ENCODE measurements around the gene FOXK1.
"Not testable (repeated sequence)": the region's sequence is repeated elsewhere in the genome, so short reads cannot be mapped to it uniquely, and the experiment has no call there.

FOXK1 gene

DNA sequence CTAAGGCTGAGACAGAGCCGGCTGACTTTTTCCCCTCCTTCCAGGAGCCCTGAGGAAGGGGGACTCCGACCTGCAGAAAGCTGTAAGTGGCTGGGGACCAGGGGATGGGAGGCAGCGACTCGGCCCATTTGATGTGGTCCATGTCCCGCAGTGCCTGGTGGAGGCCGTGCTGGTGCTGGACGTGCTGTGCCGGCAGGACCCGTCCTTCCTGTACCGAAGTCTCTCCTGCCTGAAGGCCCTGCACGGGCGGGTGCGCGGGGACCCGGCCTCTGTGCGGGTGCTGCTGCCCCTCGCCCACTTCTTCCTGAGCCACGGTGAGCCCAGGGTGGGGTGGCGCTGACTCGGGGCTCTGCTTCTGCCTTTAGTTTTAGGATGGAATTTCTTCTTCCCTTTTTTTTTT lies 103.3 kb downstream of the FOXK1 start:
- DNase-seq (ENCODE audit: low spot score): no peak

DNA sequence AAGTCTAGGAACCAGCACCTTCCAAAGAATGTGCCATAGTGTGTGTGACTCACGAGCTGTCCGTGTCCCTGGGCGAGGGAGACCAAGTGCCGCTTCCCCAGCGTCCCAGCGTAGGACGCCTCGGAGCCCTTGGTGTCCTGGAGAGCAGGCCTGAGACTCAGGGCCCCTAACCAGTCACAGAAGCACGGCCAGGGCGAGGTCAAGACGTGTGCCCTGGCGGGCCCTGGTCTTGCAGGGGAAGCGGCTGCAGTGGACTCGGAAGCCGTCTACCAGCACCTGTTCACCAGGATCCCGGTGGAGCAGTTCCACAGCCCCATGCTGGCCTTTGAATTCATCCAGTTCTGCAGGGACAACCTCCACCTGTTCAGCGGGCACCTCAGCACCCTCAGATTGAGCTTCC lies 103.9 kb downstream of the FOXK1 start:
- DNase-seq (ENCODE audit: low spot score): no peak

DNA sequence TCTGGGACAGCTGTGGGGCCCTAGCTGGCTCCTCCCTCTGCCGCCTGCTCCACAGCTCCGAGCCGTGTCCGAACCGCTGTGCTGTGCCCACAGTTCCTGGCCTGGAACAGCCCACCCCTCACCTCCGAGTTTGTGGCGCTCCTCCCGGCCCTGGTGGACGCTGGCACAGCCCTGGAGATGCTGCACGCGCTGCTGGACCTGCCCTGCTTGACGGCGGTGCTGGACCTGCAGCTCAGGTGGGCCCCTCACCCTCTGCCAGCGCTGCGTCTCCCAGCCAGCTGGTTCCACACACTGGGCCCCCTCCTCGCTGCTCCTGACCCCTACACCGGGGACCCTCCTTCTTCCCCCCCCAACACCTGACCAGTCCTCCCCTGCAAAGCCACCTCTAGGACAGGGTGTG lies 105.4 kb downstream of the FOXK1 start:
- DNase-seq (ENCODE audit: low spot score): no peak

DNA sequence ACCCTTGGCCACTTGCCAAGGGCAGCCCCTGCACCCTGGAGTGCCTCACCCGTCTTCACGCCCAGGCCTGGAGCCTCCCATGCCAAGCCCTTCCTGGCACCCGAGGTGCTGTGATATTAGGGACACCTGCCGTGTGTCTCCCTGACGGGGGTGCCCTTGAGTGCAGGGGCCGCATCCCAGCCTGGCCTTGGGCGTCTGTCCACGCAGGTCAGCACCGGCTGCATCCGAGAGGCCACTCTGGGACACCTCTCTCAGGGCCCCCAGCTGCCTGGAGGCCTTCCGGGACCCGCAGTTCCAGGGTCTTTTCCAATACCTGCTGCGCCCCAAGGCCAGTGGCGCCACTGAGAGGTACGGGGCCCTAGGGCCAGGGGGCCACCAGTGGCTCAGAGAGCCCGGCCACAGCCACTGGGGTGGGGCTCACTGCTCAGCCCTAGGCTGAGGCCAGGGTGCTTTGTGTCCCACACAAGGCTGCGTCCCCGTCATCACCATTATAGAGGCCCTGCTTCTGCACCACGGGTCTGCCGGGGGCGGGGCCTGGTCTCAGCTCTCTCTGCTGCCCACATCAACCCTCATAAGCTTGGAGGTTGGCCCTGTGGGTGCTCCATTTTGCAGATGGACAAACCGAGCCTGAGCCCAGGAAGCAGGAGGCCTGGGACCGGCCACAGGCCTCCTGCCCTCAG lies 106.0 kb downstream of the FOXK1 start:
- DNase-seq (ENCODE audit: low spot score): no peak

DNA sequence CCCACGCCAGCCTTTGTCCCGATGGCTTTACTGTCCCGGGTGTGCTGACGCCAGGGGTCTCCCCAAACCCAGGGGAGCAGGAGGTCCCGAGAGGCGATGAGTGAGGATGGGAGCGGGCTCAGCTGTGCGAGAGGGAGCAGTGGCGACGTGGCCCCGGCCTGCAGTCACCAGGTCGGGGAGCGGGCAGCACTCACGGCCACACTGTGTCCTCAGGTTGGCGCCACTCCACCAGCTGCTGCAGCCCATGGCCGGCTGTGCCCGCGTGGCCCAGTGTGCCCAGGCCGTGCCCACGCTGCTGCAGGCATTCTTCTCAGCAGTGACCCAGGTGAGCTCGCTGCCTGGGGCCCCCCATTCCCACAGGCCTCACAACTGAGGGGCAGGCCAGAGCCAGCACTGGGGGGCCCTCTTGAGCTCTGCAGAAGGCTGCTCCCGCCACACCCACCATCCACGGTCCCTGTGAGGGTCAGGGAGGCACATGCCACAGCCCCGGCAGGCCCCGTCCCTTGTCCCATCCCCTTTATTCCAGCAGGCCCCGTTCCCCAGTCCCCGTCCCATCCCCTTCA lies 106.6 kb downstream of the FOXK1 start:
- no peak for DNase-seq (ENCODE audit: low spot score)

DNA sequence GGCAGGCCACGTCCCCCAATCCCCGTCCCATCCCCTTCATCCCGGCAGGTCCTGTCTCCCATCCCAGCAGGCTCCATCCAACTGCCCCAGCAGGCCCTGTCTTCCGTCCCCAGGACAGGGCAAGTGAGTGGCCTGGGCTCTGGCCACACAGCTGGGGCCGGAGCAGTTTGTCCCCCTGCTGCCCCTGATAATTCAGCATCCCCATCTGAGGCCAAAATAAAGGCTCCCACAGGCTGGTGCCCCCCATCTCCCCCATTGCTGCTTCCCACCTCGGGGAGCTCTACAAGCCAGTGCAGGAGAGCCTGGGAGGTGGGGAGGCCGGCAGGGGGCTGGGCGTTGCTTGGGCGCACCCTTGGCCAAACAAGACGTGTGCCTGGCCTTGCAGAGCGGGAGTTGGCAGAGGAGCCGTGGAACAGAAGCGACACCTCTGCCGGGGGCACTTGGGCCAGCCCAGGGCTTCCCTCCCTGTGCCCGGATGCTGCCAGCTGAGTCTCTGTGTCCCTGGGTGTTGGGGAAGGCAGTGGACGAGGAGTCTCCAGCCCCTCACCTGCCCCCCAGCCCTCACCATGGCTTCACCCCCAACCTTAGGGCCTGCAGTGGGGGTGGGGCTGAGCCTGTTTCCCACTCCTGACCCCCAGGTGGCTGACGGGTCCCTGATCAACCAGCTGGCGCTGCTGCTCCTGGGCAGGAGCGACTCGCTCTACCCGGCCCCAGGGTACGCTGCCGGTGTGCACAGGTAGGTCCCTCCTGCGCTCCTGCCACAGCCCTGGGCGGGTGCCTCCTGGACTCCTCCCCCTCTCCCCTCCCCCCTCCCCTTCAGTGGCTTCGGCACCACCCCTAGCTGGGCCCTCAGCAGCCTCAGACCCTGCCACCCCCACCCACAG lies 107.3 kb downstream of the FOXK1 start:
- DNase-seq (ENCODE audit: low spot score): no peak

DNA sequence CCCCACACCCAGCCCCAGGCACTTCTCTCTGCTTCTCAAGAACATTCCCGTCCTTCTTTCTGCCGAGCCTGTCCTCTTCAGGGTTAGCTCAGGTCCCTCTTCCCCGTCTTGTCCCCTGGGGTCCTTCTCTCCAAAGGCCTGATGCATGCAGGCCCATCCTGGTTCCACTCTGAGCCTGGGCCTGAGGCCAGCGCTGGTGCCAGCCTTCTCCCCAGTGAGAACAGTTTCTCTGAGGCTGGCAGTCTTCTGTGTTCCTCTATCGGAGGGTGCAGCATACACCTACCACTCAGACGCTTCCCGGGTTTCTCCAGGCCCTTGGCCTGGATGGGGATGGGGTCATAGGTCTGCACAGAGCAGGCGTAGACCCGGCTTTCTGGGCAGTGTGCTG lies 108.0 kb downstream of the FOXK1 start:
- no peak for DNase-seq (ENCODE audit: low spot score)

DNA sequence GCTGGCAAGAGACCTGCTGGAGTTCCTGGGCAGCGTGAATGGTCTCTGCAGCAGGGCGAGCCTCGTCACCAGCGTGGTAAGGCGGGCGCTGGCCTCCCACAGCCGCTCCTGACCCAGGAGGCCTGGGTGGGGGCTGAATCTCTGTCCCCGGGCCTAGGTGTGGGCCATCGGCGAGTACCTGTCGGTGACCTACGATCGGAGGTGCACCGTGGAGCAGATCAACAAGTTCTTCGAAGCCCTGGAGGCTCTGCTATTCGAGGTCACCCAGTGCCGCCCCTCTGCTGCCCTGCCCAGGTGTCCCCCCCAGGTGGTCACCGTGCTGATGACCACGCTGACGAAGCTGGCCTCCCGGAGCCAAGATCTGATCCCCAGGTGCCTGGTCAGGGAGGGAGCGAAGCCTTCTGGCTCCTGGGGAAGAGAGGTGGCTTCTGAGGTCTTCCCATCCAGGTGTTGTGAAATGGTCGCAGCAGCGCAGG lies 108.5 kb downstream of the FOXK1 start:
- DNase-seq (ENCODE audit: low spot score): no peak

DNA sequence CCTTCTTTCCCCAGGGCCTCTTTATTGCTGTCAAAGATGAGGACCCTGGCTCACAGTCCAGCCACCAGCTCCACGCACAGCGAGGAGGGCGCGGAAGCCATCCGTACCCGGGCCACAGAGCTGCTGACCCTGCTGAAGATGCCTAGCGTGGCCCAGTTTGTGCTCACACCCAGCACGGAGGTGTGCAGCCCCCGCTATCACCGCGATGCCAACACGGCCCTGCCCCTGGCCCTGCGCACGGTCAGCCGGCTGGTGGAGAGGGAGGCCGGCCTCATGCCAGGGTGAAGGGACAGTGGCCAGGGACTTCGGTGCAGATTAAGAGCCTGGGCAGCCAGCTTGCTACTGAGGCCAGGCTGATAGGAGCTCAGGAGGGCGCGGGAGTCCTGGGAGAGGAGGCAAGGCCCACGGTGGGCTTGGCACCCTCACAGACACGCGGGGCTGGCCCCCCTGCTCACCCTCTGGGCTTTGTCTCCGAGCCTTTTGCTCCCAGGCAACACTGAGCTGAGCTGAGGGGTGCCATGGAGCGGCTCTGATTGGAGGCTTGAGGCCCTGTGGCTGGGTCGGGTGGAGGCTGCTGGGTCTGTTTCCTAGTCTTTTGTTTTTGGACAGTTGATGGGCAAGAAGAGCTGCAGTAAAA lies 109.1 kb downstream of the FOXK1 start:
- no peak for DNase-seq (ENCODE audit: low spot score)

DNA sequence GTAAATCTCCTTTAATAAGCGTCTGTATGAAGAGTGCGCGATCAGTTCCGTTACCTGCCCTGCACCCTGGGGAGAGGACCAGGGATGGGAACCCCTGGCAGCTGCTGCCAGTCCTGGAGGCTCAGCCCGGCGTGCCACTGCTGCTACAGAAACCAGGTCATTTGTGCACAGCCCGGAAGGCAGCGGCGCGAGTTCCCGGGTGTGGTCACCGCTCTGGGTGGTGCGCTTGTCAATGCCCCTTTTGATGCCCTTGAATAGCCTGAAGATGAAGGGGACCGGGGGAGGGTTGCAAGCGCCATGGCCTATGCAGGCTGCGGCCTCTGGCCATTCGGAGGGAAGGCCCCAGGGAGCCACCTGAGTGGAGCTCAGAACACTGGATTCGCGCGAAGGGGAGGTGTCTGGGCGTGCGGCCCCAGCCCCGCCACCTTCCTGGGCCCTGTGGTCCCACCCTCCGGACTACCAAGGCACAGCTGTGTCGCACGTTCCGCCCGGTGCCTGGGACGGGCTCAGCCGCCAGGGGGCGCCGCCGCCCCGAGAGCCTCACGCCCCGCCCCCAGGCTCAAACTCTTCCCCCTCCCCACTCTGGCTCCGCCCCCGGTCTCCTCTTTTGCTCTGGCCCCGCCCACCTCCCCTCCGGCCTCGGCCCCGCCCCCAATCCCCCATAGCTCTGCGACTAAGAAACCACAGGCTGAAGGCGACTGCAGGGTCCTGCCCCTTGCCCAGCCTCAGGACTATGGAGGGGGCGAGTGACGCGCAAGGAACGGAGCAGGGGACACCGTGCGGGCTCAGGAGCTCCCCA lies 109.8 kb downstream of the FOXK1 start:
- peak; percentile 92 for DNase-seq (ENCODE audit: low spot score)

DNA sequence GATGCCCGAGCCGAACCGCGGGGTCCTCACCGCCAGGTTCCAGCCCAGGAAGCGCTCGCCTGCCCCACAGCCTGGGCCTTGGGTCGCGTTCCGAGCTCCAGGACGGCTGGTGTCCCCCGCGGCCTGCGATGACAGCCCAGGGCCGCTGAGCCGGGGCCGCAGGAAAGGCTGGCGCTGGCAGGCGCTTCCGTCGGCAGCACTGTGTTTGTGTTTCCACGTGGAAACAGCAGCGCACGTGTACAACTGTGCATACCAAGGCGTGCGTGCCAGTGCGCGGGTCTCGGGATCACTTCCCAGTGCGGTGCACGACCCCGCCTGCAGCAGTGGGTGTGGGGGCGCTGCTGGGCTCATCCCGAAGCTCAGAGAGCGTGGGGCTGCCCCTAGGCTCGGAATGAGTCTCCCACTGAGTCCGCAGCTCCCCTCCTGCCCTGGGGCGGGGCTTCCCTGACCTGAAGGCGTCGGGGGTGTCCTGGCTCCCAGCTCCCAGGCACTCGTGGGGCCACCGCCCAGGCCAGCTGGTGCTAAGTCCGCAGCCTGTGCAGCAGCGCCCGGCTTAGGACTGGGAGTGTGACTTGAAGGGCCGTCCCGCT lies 110.5 kb downstream of the FOXK1 start:
- no peak for DNase-seq (ENCODE audit: low spot score)

DNA sequence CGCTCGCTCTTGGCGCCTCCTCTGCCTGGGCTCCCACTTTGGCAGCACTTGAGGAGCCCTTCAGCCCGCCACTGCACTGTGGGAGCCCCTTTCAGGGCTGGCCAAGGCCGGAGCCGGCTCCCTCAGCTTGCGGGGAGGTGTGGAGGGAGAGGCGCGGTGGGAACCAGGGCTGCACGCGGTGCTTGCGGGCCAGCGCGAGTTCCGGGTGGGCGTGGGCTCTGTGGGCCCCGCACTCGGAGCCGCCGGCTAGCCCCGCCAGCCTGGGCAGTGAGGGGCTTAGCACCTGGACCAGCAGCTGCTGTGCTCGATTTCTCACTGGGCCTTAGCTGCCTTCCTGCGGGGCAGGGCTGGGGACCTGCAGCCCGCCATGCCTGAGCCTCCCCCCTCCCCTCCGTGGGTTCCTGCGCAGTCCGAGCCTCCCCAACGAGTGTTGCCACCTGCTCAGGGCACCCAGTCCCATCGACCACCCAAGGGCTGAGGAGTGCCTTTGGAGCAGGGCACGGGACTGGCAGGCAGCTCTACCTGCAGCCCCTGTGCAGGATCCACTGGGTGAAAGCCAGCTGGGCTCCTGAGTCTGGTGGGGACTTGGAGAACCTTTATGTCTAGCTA lies 111.4 kb downstream of the FOXK1 start:
- DNase-seq (ENCODE audit: low spot score): not testable (repeated sequence)

DNA sequence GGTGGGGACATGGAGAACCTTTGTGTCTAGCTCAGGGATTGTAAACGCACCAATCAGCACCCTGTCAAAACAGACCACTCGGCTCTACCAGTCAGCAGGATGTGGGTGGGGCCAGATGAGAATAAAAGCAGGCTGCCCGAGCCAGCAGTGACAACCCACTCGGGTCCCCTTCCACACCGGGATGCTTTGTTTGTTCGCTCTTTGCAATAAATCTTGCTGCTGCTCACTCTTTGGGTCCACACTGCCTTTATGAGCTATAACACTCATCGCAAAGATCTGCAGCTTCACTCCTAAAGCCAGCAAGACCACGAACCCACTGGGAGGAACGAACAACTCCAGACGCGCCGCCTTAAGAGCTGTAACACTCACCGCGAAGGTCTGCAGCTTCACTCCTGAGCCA lies 112.1 kb downstream of the FOXK1 start:
- not testable (repeated sequence) for DNase-seq (ENCODE audit: low spot score)

DNA sequence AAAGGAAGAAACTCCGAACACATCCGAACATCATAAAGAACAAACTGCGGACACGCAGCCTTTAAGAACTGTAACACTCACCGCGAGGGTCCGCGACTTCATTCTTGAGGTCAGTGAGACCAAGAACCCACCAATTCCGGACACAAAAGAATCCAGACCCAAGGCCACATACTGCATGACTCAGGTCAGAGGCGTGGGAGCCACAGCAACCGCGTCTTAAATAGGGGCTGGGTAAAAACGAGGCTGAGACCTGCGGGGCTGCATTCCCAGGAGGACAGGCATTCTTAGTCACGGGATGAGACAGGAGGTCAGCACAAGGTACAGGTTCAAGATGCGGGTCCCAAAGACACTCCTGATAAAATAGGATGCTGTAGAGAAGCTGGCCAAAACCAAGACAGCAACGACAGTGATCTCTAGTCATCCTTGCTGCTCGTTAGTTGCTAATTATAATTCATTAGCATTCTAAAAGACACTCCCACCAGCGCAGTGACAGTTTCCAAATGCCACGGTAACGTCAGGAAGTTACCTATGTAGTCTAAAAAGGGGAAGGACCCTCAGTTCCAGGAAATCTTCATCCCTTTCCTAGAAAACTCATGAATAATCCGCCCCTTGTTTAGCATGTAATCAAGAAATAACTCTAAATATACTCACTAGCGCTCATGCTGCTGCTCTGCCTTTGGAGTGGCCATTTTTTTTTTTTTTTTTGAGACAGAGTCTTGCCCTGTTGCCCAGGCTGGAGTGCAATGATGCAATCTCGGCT lies 112.7 kb downstream of the FOXK1 start:
- no peak for DNase-seq (ENCODE audit: low spot score)

DNA sequence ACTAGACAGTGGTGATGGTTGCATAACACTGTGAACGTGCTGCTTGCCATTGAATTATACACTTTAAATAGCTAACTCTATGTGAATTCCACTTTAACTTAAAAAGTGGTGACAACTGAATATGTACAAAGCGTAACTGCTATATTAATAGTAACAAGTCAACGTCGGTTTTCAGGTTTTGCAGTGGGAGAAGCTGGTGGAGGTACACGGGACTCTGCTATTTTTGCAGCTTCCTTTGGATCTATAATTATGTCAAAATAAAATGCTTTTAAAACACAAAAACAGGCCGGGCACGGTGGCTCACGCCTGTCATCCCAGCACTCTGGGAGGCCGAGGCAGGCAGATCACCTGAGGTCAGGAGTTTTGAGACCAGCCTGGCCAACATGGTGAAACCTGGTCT lies 114.4 kb downstream of the FOXK1 start:
- no peak for DNase-seq (ENCODE audit: low spot score)

DNA sequence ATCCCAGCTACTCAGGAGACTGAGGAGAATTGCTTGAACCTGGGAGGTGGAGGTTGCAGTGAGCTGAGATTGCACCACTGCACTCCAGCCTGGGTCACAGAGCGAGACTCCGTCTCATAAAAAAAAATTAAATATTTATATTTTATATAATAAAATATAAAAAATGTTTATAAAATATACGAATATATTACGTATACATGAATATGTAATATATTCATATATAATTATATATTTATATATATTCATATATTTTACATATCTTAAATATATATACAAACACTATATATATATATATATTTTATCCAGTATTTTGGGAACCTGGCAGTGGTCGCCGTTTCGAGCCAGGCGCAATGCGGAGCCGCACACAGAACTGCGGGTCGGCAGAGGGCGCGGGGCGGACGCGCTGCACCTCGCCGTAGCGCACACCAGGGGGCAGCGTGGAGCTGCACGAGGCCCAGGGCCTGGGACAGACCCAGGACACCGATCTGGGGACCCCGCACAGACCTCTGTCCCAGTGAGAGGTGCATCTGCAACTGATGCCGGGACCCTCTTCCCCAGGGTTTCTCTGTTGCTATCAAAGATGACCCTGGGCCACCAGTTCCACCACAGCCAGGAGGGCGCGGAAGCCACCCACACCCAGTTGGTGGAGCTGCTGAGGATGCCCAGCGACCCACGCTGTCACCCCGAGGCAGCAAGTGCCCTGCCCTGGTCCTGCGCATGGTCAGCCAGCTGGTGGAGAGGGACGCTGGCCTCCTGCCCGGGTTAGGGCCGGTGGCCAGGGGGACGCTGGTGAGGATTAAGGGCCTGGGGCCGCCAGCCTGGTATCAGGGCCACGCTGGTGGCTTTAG lies 116.0 kb downstream of the FOXK1 start:
- DNase-seq (ENCODE audit: low spot score): peak; percentile 84

DNA sequence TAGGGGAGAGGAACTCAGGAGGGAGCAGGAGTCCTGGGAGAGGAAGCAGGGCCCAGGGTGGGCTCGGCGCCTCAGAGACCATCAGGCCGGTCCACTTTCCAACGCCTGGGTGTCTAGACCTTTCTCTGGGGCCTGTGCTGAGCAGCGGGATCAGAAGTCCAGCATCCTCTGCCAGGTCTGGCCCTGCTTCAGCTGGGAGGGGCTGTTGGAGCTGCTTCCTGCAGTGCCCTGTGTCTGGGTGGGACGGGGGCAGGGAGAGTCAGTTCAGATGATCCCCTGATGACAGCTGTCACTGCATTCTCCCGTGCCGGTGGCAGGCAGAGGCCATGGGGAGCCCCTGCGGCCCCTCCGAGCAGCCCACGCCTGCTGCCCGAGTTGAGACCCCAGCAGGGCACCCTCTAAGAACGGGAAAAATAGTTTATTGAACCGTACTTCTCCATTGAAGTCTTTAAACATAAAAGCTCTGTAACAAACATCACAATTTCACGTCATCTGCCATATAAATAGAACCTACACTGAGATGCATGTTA lies 116.7 kb downstream of the FOXK1 start:
- no peak for DNase-seq (ENCODE audit: low spot score)

DNA sequence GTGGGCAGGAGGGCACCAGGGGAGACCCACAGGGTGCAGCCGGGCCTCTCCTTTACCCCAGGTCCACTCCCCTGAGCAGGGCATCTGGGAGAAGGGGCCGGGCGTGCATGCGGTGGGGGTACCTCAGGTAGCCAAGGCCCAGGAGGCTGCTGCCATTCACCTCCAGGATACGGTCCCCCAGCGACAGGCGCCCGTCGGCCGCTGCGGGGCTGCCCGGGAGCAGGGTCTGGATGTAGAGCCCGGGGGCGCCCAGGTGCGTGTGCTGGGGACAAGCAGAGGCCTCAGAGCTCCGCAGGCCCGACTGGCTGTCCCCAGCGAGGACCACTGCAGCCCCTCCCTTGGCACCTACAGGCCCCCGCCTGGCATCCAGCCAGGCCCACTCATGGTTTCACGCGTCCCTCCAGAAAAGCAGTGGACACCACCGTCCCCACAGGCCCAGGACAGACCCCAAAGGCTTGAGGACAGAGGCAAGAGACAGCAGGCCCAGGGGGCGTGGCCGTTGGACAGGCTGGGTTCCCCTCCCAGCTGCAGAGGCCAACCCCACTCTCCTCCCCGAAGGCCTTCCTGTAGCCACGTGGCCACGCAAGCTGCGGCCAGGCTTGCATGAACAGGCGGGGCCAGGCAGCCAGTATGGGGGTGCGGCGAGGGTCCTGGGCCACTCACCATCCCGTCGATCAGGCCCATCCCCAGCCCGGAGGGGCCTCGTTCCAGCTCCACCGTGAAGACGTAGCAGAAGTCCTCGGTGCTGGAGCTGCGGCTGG lies 117.6 kb downstream of the FOXK1 start:
- peak; percentile 74 for DNase-seq (ENCODE audit: low spot score)

All from AG20443 (cell line).